ENCODE measurements around the gene LARGE2. TPM values are rescaled to one million over a fixed set of nuclear protein-coding genes. Genes with fewer than 3 reads are reported as not detected.
"Not testable (repeated sequence)": the region's sequence is repeated elsewhere in the genome, so short reads cannot be mapped to it uniquely, and the experiment has no call there.

The LARGE2 gene
- total RNA-seq, 1 donor from 2014 or later: 0.36 TPM

DNA sequence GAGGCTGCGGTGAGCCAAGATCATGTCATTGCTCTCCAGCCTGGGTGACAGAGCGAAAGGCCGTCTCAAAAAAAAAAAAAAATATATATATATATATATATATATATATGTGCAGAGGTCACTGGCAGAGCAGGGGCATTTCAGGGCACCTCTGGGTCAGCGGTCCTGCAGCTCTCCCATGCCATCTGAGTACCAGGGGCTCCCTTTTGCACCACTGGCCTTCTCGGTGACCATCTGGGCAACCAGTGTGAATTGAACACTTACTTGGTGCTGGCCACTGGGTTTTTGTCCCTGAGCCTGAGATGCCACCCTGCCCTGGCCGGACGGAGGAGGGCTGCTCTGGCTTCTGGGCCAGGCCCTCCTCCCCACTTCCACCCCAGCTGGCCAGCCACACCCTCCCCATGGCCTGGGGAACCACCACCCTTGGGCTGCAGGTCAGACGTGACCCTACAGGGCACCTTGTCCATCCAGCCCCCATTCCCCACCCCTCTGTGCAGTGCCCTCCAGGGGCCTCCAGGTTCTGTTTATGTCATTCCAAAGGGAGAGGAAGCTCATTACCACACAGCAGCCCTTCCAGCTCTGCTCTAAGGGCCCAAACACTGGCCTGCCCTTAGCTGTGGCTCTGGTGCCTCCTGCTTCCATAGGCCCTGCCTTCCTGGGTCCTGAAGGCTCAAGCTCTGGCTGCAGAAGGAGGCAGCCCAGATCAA is 26.8 kb upstream of the LARGE2 start:
- intact Hi-C loops (cut with micrococcal nuclease): no loop called here

DNA sequence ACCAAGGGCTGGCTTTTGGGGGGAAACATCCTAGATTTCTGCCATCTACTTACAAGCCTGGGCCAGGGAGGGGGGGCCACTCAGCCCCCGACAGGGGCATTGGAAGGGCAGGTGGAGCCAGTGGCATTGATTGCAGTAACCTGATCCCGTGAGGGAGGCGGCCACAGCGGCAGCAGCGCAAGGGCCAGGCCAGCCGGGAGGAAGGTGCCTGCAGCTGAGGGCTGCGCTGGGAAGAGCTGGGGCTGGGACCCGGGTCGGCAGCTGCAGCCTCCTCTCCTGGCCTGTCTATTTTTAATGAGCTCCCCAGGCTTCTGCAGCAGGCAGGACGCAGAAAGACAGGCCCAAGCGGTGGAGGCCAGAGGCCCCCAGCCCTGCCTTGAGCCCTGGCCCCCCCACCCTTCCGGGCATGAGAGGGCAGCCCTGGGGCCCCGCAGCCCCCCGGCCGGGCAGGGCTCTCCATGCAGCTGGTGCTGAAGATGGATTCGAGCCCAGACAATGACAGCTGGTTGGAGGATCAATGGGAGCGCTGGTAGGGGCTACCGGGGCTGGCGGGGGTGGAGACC is 26.0 kb upstream of the LARGE2 start:
- intact Hi-C loops (cut with micrococcal nuclease): no loop called here

DNA sequence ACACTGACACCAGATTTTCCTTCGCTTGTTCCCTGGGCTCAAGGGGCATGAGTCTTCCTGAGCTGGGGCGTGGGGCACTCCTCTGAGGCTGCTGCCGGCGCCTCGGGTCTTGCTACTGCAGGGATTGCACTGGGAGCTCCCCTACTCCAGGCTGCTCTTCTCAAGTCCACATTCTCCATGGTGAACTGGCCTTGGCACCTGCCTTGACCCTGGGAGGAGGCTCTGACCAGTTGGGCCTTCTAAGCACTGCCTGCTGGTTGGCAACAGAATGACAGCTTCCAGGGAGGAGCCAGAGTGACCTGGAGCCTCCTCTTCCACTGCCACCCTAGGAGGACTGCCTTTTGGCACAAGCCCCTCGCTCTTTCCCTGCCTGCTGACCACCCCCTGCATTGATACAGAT is 24.9 kb upstream of the LARGE2 start:
- intact Hi-C loops (cut with micrococcal nuclease): no loop called here

- intact Hi-C loops (cut with micrococcal nuclease): loop anchor here (1.0 kb wide), 1 partner anchor 19 kb away; no protein-coding TSS in a partner anchor
These were observed 23.4 kb upstream of the LARGE2 start for GRCh38 chr11:45899086-45899447.

GRCh38 chr11:45899448-45900174 is 22.8 kb upstream of the LARGE2 start:
- intact Hi-C loops (cut with micrococcal nuclease): loop anchor here (1.0 kb wide), 1 partner anchor 19 kb away; no protein-coding TSS in a partner anchor

DNA sequence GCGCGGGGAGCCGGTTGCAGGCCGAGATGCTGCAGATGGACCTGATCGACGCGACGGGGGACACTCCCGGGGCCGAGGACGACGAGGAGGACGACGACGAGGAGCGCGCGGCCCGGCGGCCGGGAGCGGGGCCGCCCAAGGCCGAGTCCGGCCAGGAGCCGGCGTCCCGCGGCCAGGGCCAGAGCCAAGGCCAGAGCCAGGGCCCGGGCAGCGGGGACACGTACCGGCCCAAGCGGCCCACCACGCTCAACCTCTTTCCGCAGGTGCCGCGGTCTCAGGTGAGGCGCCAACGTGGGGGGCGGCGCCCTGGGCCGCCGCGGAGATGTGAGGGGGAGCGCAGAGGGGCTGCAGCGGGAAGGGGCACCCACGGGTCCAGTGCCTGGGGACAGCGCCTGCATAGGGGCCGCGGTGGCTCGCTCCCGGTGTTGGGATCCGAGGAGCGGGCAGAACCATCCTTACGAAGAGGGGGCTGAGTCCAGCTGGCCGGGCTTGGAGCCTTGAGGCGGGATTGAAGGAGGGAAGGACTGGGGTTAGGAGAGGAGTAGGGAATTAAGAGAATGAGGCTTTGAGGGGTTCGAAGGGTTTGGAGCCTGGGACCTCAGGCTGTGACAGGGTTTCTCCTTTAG is 22.2 kb upstream of the LARGE2 start:
- intact Hi-C loops (cut with micrococcal nuclease): not testable (repeated sequence)

DNA sequence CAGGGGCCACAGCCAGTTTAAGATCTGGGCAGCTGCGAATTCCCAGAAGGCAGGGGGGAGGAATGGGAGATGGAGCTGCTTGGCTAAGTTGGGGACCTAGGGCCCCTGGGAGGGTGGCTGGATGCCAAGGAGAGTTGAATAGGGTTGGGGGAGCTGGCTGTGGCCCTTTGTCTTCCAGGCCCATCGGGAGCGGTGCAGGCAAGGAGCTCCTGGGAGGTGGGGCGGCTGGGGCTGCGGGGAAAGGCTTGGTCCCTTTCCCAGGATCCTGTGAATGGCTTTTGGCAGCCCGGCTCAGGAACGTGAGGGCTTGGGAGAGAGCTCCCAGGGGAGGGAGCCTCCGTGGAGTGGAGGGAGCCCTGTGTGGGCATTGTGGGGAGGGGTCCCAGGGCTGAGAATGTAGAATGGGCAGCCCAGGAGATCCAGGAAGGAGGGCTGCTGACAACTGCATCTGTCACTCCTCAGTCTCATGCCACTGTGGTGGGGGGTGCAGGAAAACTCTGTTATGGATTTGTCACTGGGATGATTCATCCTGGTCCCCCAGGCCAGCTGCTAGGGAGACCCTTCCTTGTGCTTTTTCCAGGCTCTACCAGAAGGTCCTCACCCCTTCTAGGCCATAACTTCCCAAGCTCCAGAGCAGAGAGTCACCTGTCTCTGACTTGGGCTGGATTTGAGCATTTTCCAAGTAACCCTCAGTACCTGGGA is 21.4 kb upstream of the LARGE2 start:
- intact Hi-C loops (cut with micrococcal nuclease): no loop called here

- intact Hi-C loops (cut with micrococcal nuclease): no loop called here
These were observed 20.8 kb upstream of the LARGE2 start for GRCh38 chr11:45901626-45902025.

GRCh38 chr11:45902452-45903380 is 19.7 kb upstream of the LARGE2 start:
- intact Hi-C loops (cut with micrococcal nuclease): no loop called here

GRCh38 chr11:45904309-45904915 is 18.0 kb upstream of the LARGE2 start:
- intact Hi-C loops (cut with micrococcal nuclease): no loop called here

- intact Hi-C loops (cut with micrococcal nuclease): no loop called here
These were observed 17.4 kb upstream of the LARGE2 start for GRCh38 chr11:45905095-45905494.

DNA sequence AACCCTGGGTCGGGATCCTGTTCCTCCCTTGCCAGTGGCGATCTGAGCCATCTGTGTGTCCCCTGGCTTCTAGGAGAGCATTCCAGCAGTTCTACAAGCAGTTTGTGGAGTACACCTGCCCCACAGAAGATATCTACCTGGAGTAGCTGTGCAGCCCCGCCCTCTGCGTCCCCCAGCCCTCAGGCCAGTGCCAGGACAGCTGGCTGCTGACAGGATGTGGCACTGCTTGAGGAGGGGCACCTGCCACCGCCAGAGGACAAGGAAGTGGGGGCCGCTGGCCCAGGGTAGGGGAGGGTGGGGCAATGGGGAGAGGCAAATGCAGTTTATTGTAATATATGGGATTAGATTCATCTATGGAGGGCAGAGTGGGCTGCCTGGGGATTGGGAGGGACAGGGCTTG is 16.9 kb upstream of the LARGE2 start:
- intact Hi-C loops (cut with micrococcal nuclease): not testable (repeated sequence)

GRCh38 chr11:45906096-45906682 is 16.3 kb upstream of the LARGE2 start:
- intact Hi-C loops (cut with micrococcal nuclease): no loop called here

- intact Hi-C loops (cut with micrococcal nuclease): no loop called here
These were observed 15.4 kb upstream of the LARGE2 start, which contains the start of gene FREY1 for GRCh38 chr11:45906965-45907611. Gene FREY1, minus strand, starts transcription at chr11:45907271. Its CDS starts 26 bp downstream, at chr11:45907245.

- intact Hi-C loops (cut with micrococcal nuclease): no loop called here
These were observed 14.5 kb upstream of the LARGE2 start for GRCh38 chr11:45907911-45908370.

GRCh38 chr11:45909594-45910475 is 12.6 kb upstream of the LARGE2 start:
- intact Hi-C loops (cut with micrococcal nuclease): no loop called here

GRCh38 chr11:45910623-45911022 is 11.8 kb upstream of the LARGE2 start:
- intact Hi-C loops (cut with micrococcal nuclease): no loop called here

DNA sequence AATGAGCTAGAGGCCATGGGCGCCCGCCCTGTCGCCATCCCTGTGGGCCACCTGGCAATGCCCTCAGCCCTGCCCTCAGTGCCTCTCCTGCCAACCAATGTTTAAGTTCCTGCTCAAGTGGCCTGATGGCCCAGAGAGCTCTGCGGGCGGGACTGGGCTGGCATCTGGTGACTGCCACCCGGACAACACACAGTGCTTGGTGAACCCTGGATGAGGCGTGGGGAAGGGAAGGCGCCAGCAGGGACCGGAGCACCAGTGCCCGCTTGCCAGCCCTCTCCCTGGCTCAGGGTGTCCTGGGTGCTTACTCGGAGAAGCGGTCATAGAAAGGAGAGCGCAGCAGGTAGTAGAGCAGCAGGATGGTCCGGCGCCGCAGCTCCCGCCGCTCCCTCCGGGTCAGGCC is 8.9 kb upstream of the LARGE2 start:
- intact Hi-C loops (cut with micrococcal nuclease): no loop called here
